ENCODE measurements around the gene TARS2. TPM values are rescaled to one million over a fixed set of nuclear protein-coding genes. Genes with fewer than 3 reads are reported as not detected.

TARS2 gene
- total and polyA plus RNA-seq, 2 of the 13 experiments (the other 11 are each of a cell fraction or from before 2014, with no cell fraction given) = 21.3 to 22.8 TPM

- in situ Hi-C loops (cut with HindIII; ENCODE audit: extremely low pct_ligation_motif_present, low pct_unique_long_range_greater_than_20kb) (no loop called here), intact Hi-C loops (cut with micrococcal nuclease; ENCODE audit: unreplicated experiment) (no loop called here)
- Histone ChIP-seq H3K4me1 (ENCODE audit: insufficient read depth, low read length) (peaks cover 32% of the 10 kb centered on the region), H3K27ac (ENCODE audit: extremely low read length, insufficient read depth, low read length) (peak overlapping the region; percentile 66), H3K36me3 (replicated peaks in 1 of 2; ENCODE audit: control insufficient read depth in 1 of 2, insufficient read depth in 2 of 2, low read length in 2 of 2) (no peaks in the 10 kb centered on the region), H3K4me2 (ENCODE audit: low read depth, low read length) (peak overlapping the region; percentile 85), H3K27me3 (ENCODE audit: control insufficient read depth in 1 of 2, insufficient read depth in 2 of 2, low read length in 2 of 2) (no peaks in the 10 kb centered on the region; a peak in 1 of 5 replicates), H3K4me3 (replicated peaks in 1 of 3; ENCODE audit: insufficient read depth in 1 of 3, low read depth in 2 of 3, low read length in 3 of 3) (peak overlapping the region; percentile 73 to 84 (median 80)), H3K9me3 (ENCODE audit: low read length) (no peaks in the 10 kb centered on the region), H3K79me2 (ENCODE audit: insufficient read depth, low read length) (no peaks in the 10 kb centered on the region), H4K20me1 (ENCODE audit: insufficient read depth, low read length) (no peaks in the 10 kb centered on the region), H2AFZ (ENCODE audit: low read length) (peak overlapping the region; percentile 77), H3K9ac (ENCODE audit: insufficient read depth, low read depth, low read length) (peak overlapping the region; percentile 81)
- CTCF ChIA-PET (ENCODE audit: low intra/inter-chr PET ratio, low total read pairs) = interaction anchor here (1.2 kb wide), 1 partner anchor 52 kb away, joined by 5 read pairs; no protein-coding TSS in a partner anchor
- POLR2A ChIA-PET = interaction anchor here (1.1 to 3.3 kb wide), 12 partner anchors 12 to 181 kb away, joined by 3 to 78 read pairs (median 6); partner anchors contain the start of genes ADAMTSL4, GOLPH3L and TARS2
- no TSS peak for BruUV-seq (replicated peaks)
- peak; percentile 83 for FAIRE-seq
- ATAC-seq = peak; percentile 26
- WGBS (ENCODE audit: low lambda C conversion rate) = 5% methylated on average over 4 of the region's 4 CpGs
- peak; percentile 49 for DNase-seq (ENCODE audit: low spot score)
- no peak for TF ChIP-seq TEAD2 (CRISPR knock-in tag; IDR thresholded peaks at IDR 0.05)
- no peak for TF ChIP-seq AKAP8 (CRISPR knock-in tag; IDR thresholded peaks at IDR 0.05)
- TF ChIP-seq FOXP1 (IDR thresholded peaks at IDR 0.05) = no peak
- TF ChIP-seq FOXP1 (CRISPR knock-in tag; IDR thresholded peaks at IDR 0.05) = peak; percentile 26; the same call in 1 of the 2 replicates
- no peak for TF ChIP-seq ZNF30 (CRISPR knock-in tag; IDR thresholded peaks at IDR 0.05)
- TF ChIP-seq STAG1 (CRISPR knock-in tag; IDR thresholded peaks at IDR 0.05) = peak; percentile 58
- 0 out of 2 replicates have a peak, but pooled peaks have one; percentile 7 for TF ChIP-seq KAT7 (CRISPR knock-in tag; IDR thresholded peaks at IDR 0.05; ENCODE audit: borderline replicate concordance)
- 0 out of 2 replicates have a peak, but pooled peaks have one; percentile 33 for TF ChIP-seq NR2F6 (IDR thresholded peaks at IDR 0.05)
- TF ChIP-seq NR2F6 (CRISPR knock-in tag; IDR thresholded peaks at IDR 0.05) = no peak
- TF ChIP-seq SNAPC5 (CRISPR knock-in tag; IDR thresholded peaks at IDR 0.05; ENCODE audit: borderline replicate concordance) = no peak
- TF ChIP-seq ZNF564 (CRISPR knock-in tag; IDR thresholded peaks at IDR 0.05) = no peak
- TF ChIP-seq, protein P1, sequence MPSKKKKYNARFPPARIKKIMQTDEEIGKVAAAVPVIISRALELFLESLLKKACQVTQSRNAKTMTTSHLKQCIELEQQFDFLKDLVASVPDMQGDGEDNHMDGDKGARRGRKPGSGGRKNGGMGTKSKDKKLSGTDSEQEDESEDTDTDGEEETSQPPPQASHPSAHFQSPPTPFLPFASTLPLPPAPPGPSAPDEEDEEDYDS (CRISPR knock-in tag; IDR thresholded peaks at IDR 0.05) = 0 out of 2 replicates have a peak, but pooled peaks have one; percentile 16
- no peak for TF ChIP-seq ZNF790 (CRISPR knock-in tag; IDR thresholded peaks at IDR 0.05; ENCODE audit: borderline replicate concordance)
- TF ChIP-seq ZBTB34 (CRISPR knock-in tag; IDR thresholded peaks at IDR 0.05) = 0 out of 2 replicates have a peak, but pooled peaks have one; percentile 25
- 0 out of 2 replicates have a peak, but pooled peaks have one; percentile 62 for TF ChIP-seq ERF (CRISPR knock-in tag; IDR thresholded peaks at IDR 0.05)
- no peak for TF ChIP-seq ATAD3A (CRISPR knock-in tag; IDR thresholded peaks at IDR 0.05)
- 0 out of 2 replicates have a peak, but pooled peaks have one; percentile 9 for TF ChIP-seq SOX5 (CRISPR knock-in tag; IDR thresholded peaks at IDR 0.05; ENCODE audit: borderline replicate concordance)
- TF ChIP-seq ELF3 (CRISPR knock-in tag; IDR thresholded peaks at IDR 0.05) = peak; percentile 17; the same call in 1 of the 2 replicates
- TF ChIP-seq THAP7 (CRISPR knock-in tag; IDR thresholded peaks at IDR 0.05) = no peak
- peak; percentile 69 for TF ChIP-seq FOXA3 (CRISPR knock-in tag; IDR thresholded peaks at IDR 0.05)
- no peak for TF ChIP-seq ZGPAT (CRISPR knock-in tag; IDR thresholded peaks at IDR 0.05)
- TF ChIP-seq MBNL3 (CRISPR knock-in tag; conservative IDR thresholded peaks at IDR 0.05) = no peak
- no peak for TF ChIP-seq SIN3B (IDR thresholded peaks at IDR 0.05; ENCODE audit: low read length)
These were observed 29.4 kb downstream of the TARS2 start for GRCh38 chr1:150516616-150517015.
